HK-2 (cell line): ENCODE measurements around the gene MYO7B.

ENCODE experiments used
- DNase-seq: peaks from one replicate; pipeline ENCODE4 v3.0.0-alpha.2; 2018; ENCODE audit not compliant: unreplicated experiment

MYO7B gene

GRCh38 chr2:127535422-127535901 is at the start of gene MYO7B:
TSS of gene MYO7B (plus strand) at chr2:127535683. CDS start at chr2:127559723, 24,040 bp downstream.
- no peak for DNase-seq

- no peak for DNase-seq
Measured at GRCh38 chr2:127485694-127486071, 49.8 kb upstream of the MYO7B start.

GRCh38 chr2:127486247-127487058 is 49.0 kb upstream of the MYO7B start:
- DNase-seq, result no peak

GRCh38 chr2:127490283-127490682 is 45.2 kb upstream of the MYO7B start:
- DNase-seq, result no peak

- no peak for DNase-seq
Measured at GRCh38 chr2:127498386-127498785, 37.1 kb upstream of the MYO7B start.

- DNase-seq, result no peak
Measured at GRCh38 chr2:127503491-127503890, 32.0 kb upstream of the MYO7B start.

- DNase-seq, result peak; percentile 33
Measured at GRCh38 chr2:127504552-127505430, 30.7 kb upstream of the MYO7B start.

- no peak for DNase-seq
Measured at GRCh38 chr2:127506510-127506909, 29.0 kb upstream of the MYO7B start.

GRCh38 chr2:127508023-127508630 is 27.4 kb upstream of the MYO7B start:
- no peak for DNase-seq

GRCh38 chr2:127508631-127509034 is 26.9 kb upstream of the MYO7B start:
- DNase-seq, result peak; percentile 72

GRCh38 chr2:127510073-127510472 is 25.4 kb upstream of the MYO7B start:
- DNase-seq, result no peak

- no peak for DNase-seq
Measured at GRCh38 chr2:127511090-127511695, 24.3 kb upstream of the MYO7B start.

- no peak for DNase-seq
Measured at GRCh38 chr2:127511917-127512316, 23.6 kb upstream of the MYO7B start.

- DNase-seq, result no peak
Measured at GRCh38 chr2:127512362-127512761, 23.1 kb upstream of the MYO7B start.

GRCh38 chr2:127514076-127514475 is 21.4 kb upstream of the MYO7B start:
- DNase-seq, result no peak

- no peak for DNase-seq
Measured at GRCh38 chr2:127514485-127514884, 21.0 kb upstream of the MYO7B start.

GRCh38 chr2:127515383-127515915 is 20.0 kb upstream of the MYO7B start:
- no peak for DNase-seq

GRCh38 chr2:127516041-127516762 is 19.3 kb upstream of the MYO7B start:
- DNase-seq, result no peak

- no peak for DNase-seq
Measured at GRCh38 chr2:127517465-127517864, 18.0 kb upstream of the MYO7B start.

GRCh38 chr2:127520424-127520823 is 15.1 kb upstream of the MYO7B start:
- no peak for DNase-seq
